ENCODE data around the gene ATP6AP1. TPM values are rescaled to one million over a fixed set of nuclear protein-coding genes. Genes with fewer than 3 reads are reported as not detected.
A peak's percentile ranks its signal among the peaks of the same experiment; 100 is the strongest.

ATP6AP1 gene
- total RNA-seq, 2 donors from 2014 or later, result 49.8 to 51.4 TPM

DNA sequence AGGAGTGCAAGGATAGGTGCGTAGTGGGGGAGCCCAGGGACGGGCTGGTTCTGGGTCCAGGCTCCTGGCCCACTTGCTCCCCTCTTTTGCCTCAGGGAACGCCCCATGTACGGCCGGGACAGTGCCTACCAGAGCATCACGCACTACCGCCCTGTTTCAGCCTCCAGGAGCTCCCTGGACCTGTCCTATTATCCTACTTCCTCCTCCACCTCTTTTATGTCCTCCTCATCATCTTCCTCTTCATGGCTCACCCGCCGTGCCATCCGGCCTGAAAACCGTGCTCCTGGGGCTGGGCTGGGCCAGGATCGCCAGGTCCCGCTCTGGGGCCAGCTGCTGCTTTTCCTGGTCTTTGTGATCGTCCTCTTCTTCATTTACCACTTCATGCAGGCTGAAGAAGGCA lies 47.7 kb upstream of the ATP6AP1 start:
- H3K27me3 ChIP-seq, result no peaks in the 10 kb centered on the region
- no peaks in the 10 kb centered on the region for H3K9me3 ChIP-seq
- H3K4me3 ChIP-seq, result no peak overlapping the region
- no peaks in the 10 kb centered on the region for H3K36me3 ChIP-seq (replicated peaks in 1 of 2; ENCODE audit: insufficient read depth in 1 of 2, low read depth in 2 of 2)
- DNase-seq (no peak), ATAC-seq (no peak)
- no peak for TF ChIP-seq POLR2A (IDR thresholded peaks at IDR 0.05)
- no peak for TF ChIP-seq CTCF (IDR thresholded peaks at IDR 0.05)
- peaks cover 25% of the 10 kb centered on the region for H3K4me1 ChIP-seq
- intact Hi-C loops (cut with DNase I), result loop anchor here (5.0 kb wide), 1 partner anchor 48 kb away; no protein-coding TSS in a partner anchor
- WGBS, 2 donors, result 79 to 84% methylated on average over 10 to 12 of the region's 14 CpGs
- H3K27ac ChIP-seq, result peak overlapping the region in 1 of 4 donors; percentile 96

DNA sequence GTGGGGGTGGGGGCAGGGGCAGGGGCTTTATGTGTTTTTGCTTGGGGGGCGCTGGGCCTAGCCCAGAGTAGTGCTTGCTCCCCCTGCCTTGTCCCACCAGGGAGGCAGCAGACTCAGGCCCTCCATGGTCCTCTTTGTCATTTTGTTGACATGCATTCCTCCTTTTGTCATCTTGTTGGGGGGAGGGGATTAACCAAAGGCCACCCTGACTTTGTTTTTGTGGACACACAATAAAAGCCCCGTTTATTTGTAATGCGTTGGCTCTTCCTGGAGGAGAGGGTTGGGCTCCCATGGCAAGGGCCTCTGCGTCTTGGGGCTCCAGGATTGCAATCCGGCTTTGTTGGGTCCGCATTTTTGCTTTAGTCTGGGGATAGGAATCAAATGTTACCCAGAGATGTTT lies 47.2 kb upstream of the ATP6AP1 start:
- H3K27ac ChIP-seq, result no peak overlapping the region
- intact Hi-C loops (cut with DNase I), result loop anchor here (5.0 kb wide), 1 partner anchor 49 kb away; no protein-coding TSS in a partner anchor

GRCh38 chrX:154382483-154383069 lies 45.9 kb upstream of the ATP6AP1 start:
- intact Hi-C loops (cut with DNase I), result loop anchor here (5.0 kb wide), 1 partner anchor 50 kb away; no protein-coding TSS in a partner anchor
- no peak for ATAC-seq
- Histone ChIP-seq H3K36me3 (replicated peaks in 1 of 2; ENCODE audit: insufficient read depth in 1 of 2, low read depth in 2 of 2) (no peaks in the 10 kb centered on the region), H3K4me1 (peaks cover 25% of the 10 kb centered on the region), H3K27ac (no peak overlapping the region), H3K27me3 (no peaks in the 10 kb centered on the region), H3K9me3 (no peaks in the 10 kb centered on the region), H3K4me3 (no peak overlapping the region)
- TF ChIP-seq CTCF (IDR thresholded peaks at IDR 0.05) (no peak), POLR2A (IDR thresholded peaks at IDR 0.05) (no peak)
- WGBS, 2 donors, result 69 to 78% methylated on average over 9 of the region's 11 CpGs
- DNase-seq, result no peak

More for the DNA sequence above, 47.2 kb upstream of the ATP6AP1 start:
- no peak for DNase-seq
- ATAC-seq, result no peak
- Histone ChIP-seq H3K9me3 (no peaks in the 10 kb centered on the region), H3K4me3 (no peak overlapping the region), H3K4me1 (peaks cover 25% of the 10 kb centered on the region), H3K36me3 (replicated peaks in 1 of 2; ENCODE audit: insufficient read depth in 1 of 2, low read depth in 2 of 2) (no peaks in the 10 kb centered on the region), H3K27me3 (no peaks in the 10 kb centered on the region)
- TF ChIP-seq POLR2A (IDR thresholded peaks at IDR 0.05), result no peak
- TF ChIP-seq CTCF (IDR thresholded peaks at IDR 0.05), result no peak
- 60 to 100% methylated on average over 3 to 5 of the region's 6 CpGs for WGBS, 2 donors

- Histone ChIP-seq H3K4me1 (peaks cover 18% of the 10 kb centered on the region), H3K9me3 (no peaks in the 10 kb centered on the region), H3K27ac (no peak overlapping the region), H3K27me3 (no peaks in the 10 kb centered on the region), H3K36me3 (replicated peaks in 1 of 2; ENCODE audit: insufficient read depth in 1 of 2, low read depth in 2 of 2) (no peaks in the 10 kb centered on the region), H3K4me3 (no peak overlapping the region)
- 26 to 61% methylated on average over 3 to 10 of the region's 14 CpGs for WGBS, 2 donors
- TF ChIP-seq POLR2A (IDR thresholded peaks at IDR 0.05) (no peak), CTCF (IDR thresholded peaks at IDR 0.05) (no peak)
- ATAC-seq (no peak), DNase-seq (peak in 2 of 4 donors; percentile 4 to 13)
- intact Hi-C loops (cut with DNase I), result loop anchor here (5.0 kb wide), 1 partner anchor 51 kb away; no protein-coding TSS in a partner anchor
Measured at GRCh38 chrX:154383359-154384283, 44.9 kb upstream of the ATP6AP1 start.
